Ectodermal cell (in vitro differentiated cells): ENCODE data around the gene UBR1.
"Not testable (repeated sequence)": the region's sequence is repeated elsewhere in the genome, so short reads cannot be mapped to it uniquely, and the experiment has no call there.

Source experiments
- H3K27ac ChIP-seq: 2 replicates; pipeline ENCODE4 v1.7.0; 2013; ENCODE audit warnings: mild to moderate bottlenecking, low read depth, low read length; ENCODE audit not compliant: insufficient read depth, poor library complexity, severe bottlenecking
- H3K27me3 ChIP-seq: 2 replicates; pipeline ENCODE4 v1.7.0; 2013; ENCODE audit warnings: mild to moderate bottlenecking, low read length; ENCODE audit not compliant: insufficient read depth, control insufficient read depth, poor library complexity, severe bottlenecking
- H3K36me3 ChIP-seq: one replicate; pipeline ENCODE4 v1.7.0; 2013; ENCODE audit warnings: low read length; ENCODE audit not compliant: control insufficient read depth, insufficient read depth
- H3K4me1 ChIP-seq: one replicate; pipeline ENCODE4 v1.7.0; 2013; ENCODE audit warnings: low read length; ENCODE audit not compliant: control insufficient read depth, insufficient read depth
- H3K4me3 ChIP-seq: 2 replicates; pipeline ENCODE4 v1.7.0; 2013; ENCODE audit warnings: low read depth, low read length, control low read depth; ENCODE audit not compliant: insufficient read depth
- H3K9me3 ChIP-seq: 2 replicates; pipeline ENCODE4 v1.7.0; 2013; ENCODE audit warnings: mild to moderate bottlenecking, low read length, moderate library complexity; ENCODE audit not compliant: control insufficient read depth
- whole genome bisulfite sequencing, 2 experiments: methylation state at CpG; one replicate each; pipeline ENCODE4 v1.1.7; 2013; ENCODE audit warnings: missing lambda C conversion rate in 2 of 2; 5-methylcytosine and 5-hydroxymethylcytosine counted together

The UBR1 gene

DNA sequence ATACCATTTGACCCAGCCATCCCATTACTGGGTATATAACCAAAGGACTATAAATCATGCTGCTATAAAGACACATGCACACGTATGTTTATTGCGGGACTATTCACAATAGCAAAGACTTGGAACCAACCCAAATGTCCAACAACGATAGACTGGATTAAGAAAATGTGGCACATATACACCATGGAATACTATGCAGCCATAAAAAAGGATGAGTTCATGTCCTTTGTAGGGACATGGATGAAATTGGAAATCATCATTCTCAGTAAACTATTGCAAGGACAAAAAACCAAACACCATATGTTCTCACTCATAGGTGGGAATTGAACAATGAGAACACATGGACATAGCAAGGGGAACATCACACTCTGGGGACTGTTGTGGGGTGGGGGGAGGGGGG lies 156.9 kb downstream of the UBR1 start:
- H3K36me3 ChIP-seq: peaks cover 17% of the 10 kb centered on the region
- H3K9me3 ChIP-seq, H3K4me3 ChIP-seq, H3K4me1 ChIP-seq, H3K27me3 ChIP-seq, H3K27ac ChIP-seq: not testable (repeated sequence)
- WGBS, 2 experiments: 100% methylated on average over 2 of the region's 3 CpGs

GRCh38 chr15:42940527-42940926 lies 165.3 kb downstream of the UBR1 start:
- no peaks in the 10 kb centered on the region for H3K4me1 ChIP-seq
- H3K4me3 ChIP-seq: no peak overlapping the region
- no peaks in the 10 kb centered on the region for H3K9me3 ChIP-seq
- H3K27me3 ChIP-seq: no peaks in the 10 kb centered on the region
- H3K36me3 ChIP-seq: no peaks in the 10 kb centered on the region
- 95 to 100% methylated on average over 1 of the region's 1 CpG for WGBS, 2 experiments
- H3K27ac ChIP-seq: no peak overlapping the region

DNA sequence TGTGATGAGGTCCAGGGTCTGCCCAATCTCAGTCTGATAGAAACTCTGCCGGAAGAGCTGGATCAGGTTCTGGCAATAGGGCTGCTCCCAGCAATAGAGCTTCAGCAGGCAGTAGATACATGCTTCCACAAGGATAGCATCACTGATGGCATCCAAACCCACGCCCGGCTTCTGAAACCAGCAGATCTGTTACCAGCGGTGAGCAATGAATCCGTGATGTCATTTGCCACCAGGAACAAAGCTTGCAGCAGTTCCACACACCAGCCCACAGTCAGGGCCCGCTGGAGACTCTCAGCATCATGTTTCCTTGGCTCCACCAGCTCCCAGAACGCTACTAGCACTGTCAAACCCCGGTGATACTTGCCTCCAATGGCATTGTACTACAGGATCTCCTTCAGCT lies 166.0 kb downstream of the UBR1 start:
- 93% methylated on average over 8 of the region's 8 CpGs for WGBS, 2 experiments

DNA sequence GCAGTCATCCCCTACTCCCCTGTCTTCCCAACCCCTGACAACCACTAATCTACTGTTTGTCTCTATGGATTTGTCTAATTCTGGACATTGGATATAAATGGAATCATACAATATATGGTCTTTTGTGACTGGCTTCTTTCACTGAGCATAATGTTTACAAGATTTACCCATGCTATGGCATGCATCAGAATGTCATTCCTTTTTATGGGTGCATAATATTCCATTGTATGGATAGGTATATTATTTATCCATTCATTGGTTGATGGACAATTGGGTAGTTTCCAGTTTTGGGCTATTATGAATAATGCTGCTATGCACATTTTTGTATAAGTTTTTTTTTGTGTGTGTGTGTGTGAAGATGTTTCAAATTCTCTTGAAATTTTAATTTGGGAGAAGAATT lies 168.7 kb downstream of the UBR1 start:
- H3K4me1 ChIP-seq: no peaks in the 10 kb centered on the region
- H3K27ac ChIP-seq: no peak overlapping the region
- H3K36me3 ChIP-seq: no peaks in the 10 kb centered on the region
- no peaks in the 10 kb centered on the region for H3K27me3 ChIP-seq
- H3K9me3 ChIP-seq: no peaks in the 10 kb centered on the region
- H3K4me3 ChIP-seq: no peak overlapping the region

More for the DNA sequence above, 166.0 kb downstream of the UBR1 start:
- Histone ChIP-seq H3K4me3 (no peak overlapping the region), H3K27me3 (no peaks in the 10 kb centered on the region), H3K36me3 (no peaks in the 10 kb centered on the region), H3K4me1 (no peaks in the 10 kb centered on the region), H3K9me3 (no peaks in the 10 kb centered on the region), H3K27ac (no peak overlapping the region)

DNA sequence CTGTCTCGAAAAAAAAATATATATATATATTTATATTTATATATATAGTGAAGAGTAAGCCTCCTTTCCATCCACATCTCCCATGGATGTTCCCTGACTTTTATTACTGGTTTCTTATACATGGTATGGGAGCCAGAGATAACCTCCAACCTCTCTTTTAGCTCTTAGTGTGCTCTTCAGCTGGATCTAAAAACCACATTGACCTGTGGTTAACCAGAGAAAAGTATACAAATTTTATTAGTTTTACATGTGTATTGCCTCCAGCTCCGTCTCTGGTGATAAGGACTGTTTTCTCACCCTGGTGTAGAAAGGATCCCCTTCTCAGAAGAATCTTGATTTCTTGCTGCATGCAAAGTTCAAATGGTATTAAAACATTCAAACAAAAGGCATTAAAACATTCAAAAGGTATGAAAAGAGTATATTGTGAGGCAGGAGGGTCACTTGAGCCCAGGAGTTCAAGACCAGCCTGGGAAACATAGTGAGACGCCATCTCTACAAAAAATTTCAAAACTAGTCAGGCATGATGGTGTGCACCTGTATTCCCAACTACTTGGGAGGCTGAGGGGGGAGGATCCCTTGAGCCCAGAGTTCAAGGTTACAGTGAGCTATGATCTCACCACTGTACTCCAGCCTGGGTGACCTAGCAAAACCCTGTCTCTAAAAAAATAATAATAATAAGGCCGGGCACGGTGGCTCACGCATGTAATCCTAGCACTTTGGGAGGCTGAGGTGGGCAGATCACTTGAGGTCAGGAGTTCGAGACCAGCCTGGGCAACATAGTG lies 171.8 kb downstream of the UBR1 start:
- Histone ChIP-seq H3K9me3 (no peaks in the 10 kb centered on the region), H3K36me3 (no peaks in the 10 kb centered on the region), H3K4me1 (no peaks in the 10 kb centered on the region), H3K4me3 (no peak overlapping the region), H3K27me3 (no peaks in the 10 kb centered on the region), H3K27ac (no peak overlapping the region)
- WGBS, 2 experiments: 73 to 81% methylated on average over 6 of the region's 7 CpGs

DNA sequence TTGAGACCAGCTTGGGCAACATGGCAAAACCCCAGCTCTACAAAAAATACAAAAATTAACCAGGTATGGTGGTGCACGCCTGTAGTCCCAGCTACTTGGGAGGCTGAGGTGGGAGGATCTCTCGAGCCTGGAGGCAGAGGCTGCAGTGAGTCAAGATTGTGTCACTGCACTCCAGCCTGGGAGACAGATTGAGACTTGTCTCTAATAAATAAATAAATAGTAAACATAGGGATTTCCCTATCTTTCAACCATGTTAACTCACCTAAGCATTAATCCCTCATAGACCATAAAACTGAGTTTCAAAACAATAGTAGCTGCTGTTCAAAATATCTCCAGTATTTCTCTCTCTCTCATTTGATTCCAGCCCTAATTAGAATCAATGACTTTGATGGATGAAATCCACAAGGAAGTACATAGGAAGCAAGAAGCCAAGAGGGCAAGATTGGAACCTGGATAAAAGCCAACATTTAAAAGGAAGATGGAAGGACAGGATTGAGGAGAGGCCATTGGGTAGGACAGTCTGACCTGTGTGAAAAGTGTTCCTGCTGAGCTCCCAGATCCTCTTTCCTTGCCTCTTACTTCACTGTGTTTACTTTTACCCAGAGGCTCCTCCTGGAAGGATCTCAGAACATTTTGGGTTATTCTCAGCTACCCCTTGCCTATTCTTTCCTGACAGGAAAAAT lies 172.9 kb downstream of the UBR1 start:
- H3K9me3 ChIP-seq: no peaks in the 10 kb centered on the region
- H3K36me3 ChIP-seq: no peaks in the 10 kb centered on the region
- H3K27me3 ChIP-seq: no peaks in the 10 kb centered on the region
- H3K27ac ChIP-seq: no peak overlapping the region
- H3K4me3 ChIP-seq: no peak overlapping the region
- H3K4me1 ChIP-seq: no peaks in the 10 kb centered on the region
- 91 to 96% methylated on average over 2 of the region's 2 CpGs for WGBS, 2 experiments

DNA sequence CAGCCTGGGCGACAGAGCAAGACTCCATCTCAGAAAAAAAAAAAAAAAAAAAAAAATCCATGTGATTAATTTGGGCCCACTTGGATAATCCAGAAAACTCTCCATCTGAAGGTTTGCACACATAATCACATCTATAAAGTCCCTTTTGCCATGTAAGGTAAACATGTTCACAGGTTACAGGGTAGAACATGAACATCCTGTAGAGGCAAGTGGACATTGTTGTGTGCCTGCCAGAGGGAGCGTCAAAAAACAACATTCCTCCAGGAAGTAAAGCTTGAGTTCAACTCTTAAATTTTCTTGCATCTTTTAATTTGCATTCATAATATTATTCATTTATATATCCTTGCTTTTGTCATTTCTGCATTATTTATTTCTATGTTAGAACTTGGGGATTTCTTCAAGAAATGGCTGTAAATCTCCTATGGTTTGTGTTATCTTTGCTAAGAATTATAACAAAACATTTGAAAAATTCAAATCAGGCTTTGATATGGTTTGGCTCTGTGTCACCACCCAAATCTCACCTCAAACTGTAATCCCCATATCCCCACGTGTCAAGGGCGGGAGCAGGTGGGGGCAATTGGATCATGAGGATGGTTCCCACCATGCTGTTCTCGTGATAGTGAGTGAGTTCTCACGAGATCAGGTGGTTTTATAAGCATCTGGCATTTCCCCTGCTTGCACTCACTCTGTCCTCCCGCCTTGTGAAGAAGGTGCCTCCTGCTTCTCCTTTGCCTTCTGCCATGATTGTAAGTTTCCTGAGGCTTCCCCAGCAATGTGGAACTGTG lies 173.9 kb downstream of the UBR1 start:
- Histone ChIP-seq H3K4me3 (no peak overlapping the region), H3K27ac (no peak overlapping the region), H3K9me3 (no peaks in the 10 kb centered on the region), H3K36me3 (no peaks in the 10 kb centered on the region), H3K27me3 (no peaks in the 10 kb centered on the region), H3K4me1 (no peaks in the 10 kb centered on the region)
- WGBS, 2 experiments: 86 to 87% methylated on average over 7 of the region's 7 CpGs

DNA sequence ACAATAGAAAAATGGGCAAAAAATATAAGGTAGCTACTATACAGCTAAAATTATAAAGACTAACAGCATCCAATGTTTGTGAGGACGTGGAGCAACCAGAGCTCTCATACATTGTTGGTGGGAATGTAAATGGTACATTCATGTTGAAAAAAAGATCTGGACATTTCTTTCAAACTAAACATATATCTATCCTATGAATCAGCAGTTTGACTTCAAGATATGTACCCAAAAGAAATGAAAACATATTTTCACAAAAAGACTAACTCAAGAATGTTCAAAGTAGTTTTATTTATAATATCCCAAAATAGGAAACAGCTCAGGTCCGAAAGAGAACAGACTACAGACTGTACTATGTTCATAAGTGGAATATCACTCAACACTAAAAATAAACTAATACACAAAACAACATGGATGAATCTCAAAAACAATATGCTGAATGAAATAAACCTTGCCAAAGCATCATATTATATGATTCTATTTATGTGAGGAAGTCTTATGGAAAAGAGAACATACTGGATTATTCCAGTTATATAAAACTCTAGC lies 176.5 kb downstream of the UBR1 start:
- no peaks in the 10 kb centered on the region for H3K4me1 ChIP-seq
- 86% methylated on average over 1 of the region's 2 CpGs; no CpG with 5 or more reads in 1 of the 2 experiments for WGBS, 2 experiments
- no peak overlapping the region for H3K4me3 ChIP-seq
- H3K36me3 ChIP-seq: no peaks in the 10 kb centered on the region
- no peaks in the 10 kb centered on the region for H3K27me3 ChIP-seq
- H3K27ac ChIP-seq: no peak overlapping the region
- H3K9me3 ChIP-seq: no peaks in the 10 kb centered on the region

DNA sequence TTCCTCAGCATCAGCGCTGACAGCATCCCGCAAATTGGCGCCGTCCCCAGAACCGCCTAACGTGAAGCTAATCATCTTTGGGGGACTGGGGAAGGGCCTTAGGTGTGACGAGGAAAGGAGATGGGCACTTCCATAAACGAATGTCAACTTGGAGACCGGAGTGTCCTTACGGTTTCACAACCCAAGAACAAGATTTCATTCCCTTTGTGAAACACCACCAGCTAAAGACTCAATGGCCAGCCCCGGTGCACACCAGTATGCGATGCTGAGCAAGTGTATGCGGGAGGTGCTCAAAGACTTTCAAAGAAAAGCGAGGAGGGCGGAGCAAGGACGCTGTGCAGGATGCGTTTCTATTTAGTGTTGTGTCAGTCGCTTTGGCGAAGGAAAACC lies 184.5 kb downstream of the UBR1 start:
- Histone ChIP-seq H3K27me3 (peaks cover 12% of the 10 kb centered on the region), H3K36me3 (no peaks in the 10 kb centered on the region), H3K9me3 (no peaks in the 10 kb centered on the region), H3K4me1 (peaks cover 11% of the 10 kb centered on the region), H3K27ac (no peak overlapping the region), H3K4me3 (peak overlapping the region; percentile 92)
- 21 to 28% methylated on average over 19 of the region's 19 CpGs for WGBS, 2 experiments
